ENCODE measurements around the gene LSP1.

Gene LSP1

GRCh38 chr11:1830322-1831223, 22.3 kb upstream of the LSP1 start:
- no peak overlapping the region for H3K27ac ChIP-seq
- TF ChIP-seq CTCF (conservative IDR thresholded peaks at IDR 0.05): no peak
- TF ChIP-seq ZFX (IDR thresholded peaks at IDR 0.05): no peak

- TF ChIP-seq ZFX (IDR thresholded peaks at IDR 0.05) (no peak), CTCF (conservative IDR thresholded peaks at IDR 0.05) (no peak)
Measured at GRCh38 chr11:1831338-1832210, 21.3 kb upstream of the LSP1 start.

GRCh38 chr11:1832211-1832919, 20.5 kb upstream of the LSP1 start:
- H3K27ac ChIP-seq: no peak overlapping the region
- TF ChIP-seq CTCF (conservative IDR thresholded peaks at IDR 0.05) (peak; percentile 97), ZFX (IDR thresholded peaks at IDR 0.05) (no peak)

More at GRCh38 chr11:1831338-1832210, 21.3 kb upstream of the LSP1 start:
- no peak overlapping the region for H3K27ac ChIP-seq

- H3K27ac ChIP-seq: no peak overlapping the region
- 0 out of 2 replicates have a peak, but pooled peaks have one; percentile 54 for TF ChIP-seq CTCF (conservative IDR thresholded peaks at IDR 0.05)
- no peak for TF ChIP-seq ZFX (IDR thresholded peaks at IDR 0.05)
Measured at GRCh38 chr11:1832920-1833295, 20.0 kb upstream of the LSP1 start.

GRCh38 chr11:1834062-1834610, 18.7 kb upstream of the LSP1 start:
- TF ChIP-seq CTCF (conservative IDR thresholded peaks at IDR 0.05) (no peak), ZFX (IDR thresholded peaks at IDR 0.05) (no peak)
- H3K27ac ChIP-seq: no peak overlapping the region

- TF ChIP-seq CTCF (conservative IDR thresholded peaks at IDR 0.05) (no peak), ZFX (IDR thresholded peaks at IDR 0.05) (no peak)
- no peak within 1 kb of the TSS for H3K27ac ChIP-seq
Measured at GRCh38 chr11:1834779-1835670, 17.9 kb upstream of the LSP1 start, which contains the start of gene SYT8. Gene SYT8, plus strand, starts transcription at chr11:1834990. Its CDS starts 116 bp downstream, at chr11:1835106.
